NCI-H2171 (cell line): ENCODE data around the gene BCR.

Experiments used
- DNase-seq: peaks from one replicate; lab custom pipeline; 2025; lab: John Stamatoyannopoulos, UW

BCR gene

GRCh38 chr22:23200898-23201297 is 20.6 kb downstream of the BCR start:
- DNase-seq: no peak

- DNase-seq: no peak
These were observed 22.6 kb downstream of the BCR start for GRCh38 chr22:23202812-23203451.

GRCh38 chr22:23203452-23204124 is 23.3 kb downstream of the BCR start:
- no peak for DNase-seq

GRCh38 chr22:23204125-23204488 is 23.8 kb downstream of the BCR start:
- DNase-seq: no peak

GRCh38 chr22:23204541-23205157 is 24.3 kb downstream of the BCR start:
- DNase-seq: no peak

- DNase-seq: no peak
These were observed 25.2 kb downstream of the BCR start for GRCh38 chr22:23205339-23206049.

- DNase-seq: no peak
These were observed 26.6 kb downstream of the BCR start for GRCh38 chr22:23206915-23207314.

GRCh38 chr22:23207729-23208393 is 27.6 kb downstream of the BCR start:
- DNase-seq: peak; percentile 78

- no peak for DNase-seq
These were observed 30.3 kb downstream of the BCR start for GRCh38 chr22:23210428-23211170.

GRCh38 chr22:23211622-23212021 is 31.3 kb downstream of the BCR start:
- no peak for DNase-seq

GRCh38 chr22:23212061-23213021 is 32.0 kb downstream of the BCR start:
- no peak for DNase-seq

GRCh38 chr22:23213022-23213555 is 32.8 kb downstream of the BCR start:
- DNase-seq: no peak

GRCh38 chr22:23213581-23214334 is 33.4 kb downstream of the BCR start:
- DNase-seq: no peak

- DNase-seq: no peak
These were observed 34.1 kb downstream of the BCR start for GRCh38 chr22:23214398-23214797.

GRCh38 chr22:23215294-23216241 is 35.3 kb downstream of the BCR start:
- no peak for DNase-seq

- DNase-seq: no peak
These were observed 36.3 kb downstream of the BCR start for GRCh38 chr22:23216461-23217170.
